ENCODE measurements around the gene SLC4A5.
"Not testable (repeated sequence)": the region's sequence is repeated elsewhere in the genome, so short reads cannot be mapped to it uniquely, and the experiment has no call there.

The SLC4A5 gene

DNA sequence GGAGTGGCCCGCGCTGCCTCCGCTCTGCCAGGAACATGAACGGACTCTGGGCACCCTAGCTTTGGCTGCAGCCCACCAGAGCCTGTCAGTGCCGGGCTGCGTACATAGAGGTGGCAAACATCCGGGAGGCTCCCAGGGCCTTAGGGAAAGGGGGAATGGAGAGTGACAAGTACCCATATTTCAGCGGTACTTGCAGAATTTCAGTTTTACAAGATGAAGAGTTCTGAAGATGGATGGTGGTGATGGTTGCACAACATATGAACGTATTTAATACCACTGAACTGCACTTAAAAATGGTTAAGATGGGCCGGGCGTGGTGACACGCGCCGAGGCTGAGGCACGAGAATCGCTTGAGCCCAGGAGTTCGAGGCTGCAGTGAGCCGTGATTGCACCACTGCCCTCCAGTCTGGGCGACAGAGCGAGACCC is 143.9 kb downstream of the SLC4A5 start:
- DNase-seq (ENCODE audit: low read depth) = no peak

DNA sequence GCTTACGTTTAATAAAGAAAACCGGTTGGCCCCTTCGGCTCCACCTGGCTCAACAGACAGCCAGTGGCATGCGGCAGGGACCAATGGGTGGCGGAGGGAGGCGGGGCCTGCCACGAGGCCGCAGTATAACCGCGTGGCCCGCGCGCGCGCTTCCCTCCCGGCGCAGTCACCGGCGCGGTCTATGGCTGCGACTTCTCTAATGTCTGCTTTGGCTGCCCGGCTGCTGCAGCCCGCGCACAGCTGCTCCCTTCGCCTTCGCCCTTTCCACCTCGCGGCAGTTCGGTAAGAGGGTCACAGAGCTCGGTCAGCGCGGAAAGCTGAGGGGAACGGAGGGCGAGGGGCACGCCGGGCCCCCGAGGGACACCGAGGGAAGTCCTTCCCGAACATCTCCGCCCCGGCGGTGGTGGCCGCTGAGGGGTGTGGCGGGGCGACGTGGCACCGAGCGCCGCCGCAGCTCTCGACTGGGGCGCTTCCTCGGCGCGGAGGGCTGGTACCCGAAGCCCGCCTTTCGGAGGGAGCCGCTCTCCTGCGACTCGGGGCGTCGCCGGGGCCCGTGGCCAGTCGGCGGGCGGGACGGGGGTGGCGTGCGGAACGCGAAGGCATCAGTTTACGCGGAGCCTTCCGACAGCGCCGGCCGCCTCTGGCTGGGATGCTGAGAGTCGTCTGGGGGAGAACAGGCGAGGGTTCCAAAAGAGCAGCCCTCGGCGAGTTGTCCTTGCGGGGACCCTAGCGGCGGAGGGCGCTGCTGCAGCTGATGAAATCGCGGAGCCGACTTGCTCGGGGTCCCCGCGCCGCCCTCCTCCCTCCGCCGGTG is 144.5 kb downstream of the SLC4A5 start, which contains the start of gene MTHFD2:
Gene MTHFD2, plus strand, starts transcription at position 155 of the 814 bp plus-strand sequence. Its CDS starts 27 bp downstream, at position 182.
- DNase-seq (ENCODE audit: low read depth) = peak; percentile 100

DNA sequence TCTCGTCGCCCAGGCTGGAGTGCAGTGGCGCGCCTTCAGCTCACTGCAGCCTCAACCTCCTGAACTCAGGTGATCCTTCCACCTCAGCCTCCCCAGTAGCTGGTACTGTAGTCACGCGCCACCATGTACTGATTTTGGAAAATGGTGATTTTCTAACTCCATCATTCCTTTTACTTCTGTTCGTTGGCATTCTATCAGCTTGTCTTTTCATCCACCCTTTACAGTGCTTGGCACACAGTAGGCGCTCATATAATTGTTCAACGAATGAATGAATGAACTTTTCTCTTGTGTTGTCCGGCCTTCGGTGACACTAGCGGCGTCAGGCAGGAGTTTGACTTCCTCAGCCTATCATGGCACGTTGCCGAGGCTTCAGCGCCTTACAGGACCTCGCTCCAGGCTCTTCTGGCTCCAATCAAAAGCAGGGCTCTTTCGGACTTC is 145.2 kb downstream of the SLC4A5 start:
- DNase-seq (ENCODE audit: low read depth) = no peak

DNA sequence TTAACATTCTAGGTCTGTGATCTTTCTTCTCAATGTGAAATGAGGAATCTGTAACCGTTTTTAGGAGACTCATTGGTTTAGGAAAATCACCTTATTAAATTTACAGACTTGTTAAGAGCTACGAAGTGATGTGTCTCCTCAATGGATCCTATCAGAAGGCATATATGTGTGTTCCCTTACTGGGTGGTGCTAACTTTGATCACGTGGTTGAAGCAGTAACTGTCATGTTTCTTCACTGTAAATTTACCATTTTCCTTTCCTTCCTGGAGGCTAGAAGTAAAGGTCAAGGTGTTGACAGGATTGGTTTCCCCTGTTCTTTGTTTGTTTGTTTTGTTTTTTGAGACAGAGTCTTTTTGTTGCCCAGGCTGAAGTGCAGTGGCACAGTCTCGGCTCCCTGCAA is 146.2 kb downstream of the SLC4A5 start:
- no peak for DNase-seq (ENCODE audit: low read depth)

DNA sequence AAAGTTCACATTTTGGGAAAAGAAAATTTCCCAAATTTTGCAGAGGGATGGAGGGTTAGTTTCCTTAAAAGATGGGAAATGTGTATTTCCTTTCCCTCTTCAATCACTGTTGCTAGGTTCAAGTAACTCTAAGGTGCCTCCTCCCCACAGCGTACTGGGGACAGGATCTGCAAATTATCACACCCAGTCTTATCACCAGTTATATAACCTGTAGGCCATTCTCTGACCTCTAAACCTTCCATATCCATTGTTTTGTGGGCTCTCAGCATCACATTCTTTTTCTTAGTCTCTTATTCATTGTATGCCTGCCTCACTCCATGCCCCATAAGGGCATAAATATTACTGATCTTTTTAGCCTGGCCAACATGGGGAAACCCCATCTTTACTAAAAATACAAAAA is 148.4 kb downstream of the SLC4A5 start:
- no peak for DNase-seq (ENCODE audit: low read depth)

DNA sequence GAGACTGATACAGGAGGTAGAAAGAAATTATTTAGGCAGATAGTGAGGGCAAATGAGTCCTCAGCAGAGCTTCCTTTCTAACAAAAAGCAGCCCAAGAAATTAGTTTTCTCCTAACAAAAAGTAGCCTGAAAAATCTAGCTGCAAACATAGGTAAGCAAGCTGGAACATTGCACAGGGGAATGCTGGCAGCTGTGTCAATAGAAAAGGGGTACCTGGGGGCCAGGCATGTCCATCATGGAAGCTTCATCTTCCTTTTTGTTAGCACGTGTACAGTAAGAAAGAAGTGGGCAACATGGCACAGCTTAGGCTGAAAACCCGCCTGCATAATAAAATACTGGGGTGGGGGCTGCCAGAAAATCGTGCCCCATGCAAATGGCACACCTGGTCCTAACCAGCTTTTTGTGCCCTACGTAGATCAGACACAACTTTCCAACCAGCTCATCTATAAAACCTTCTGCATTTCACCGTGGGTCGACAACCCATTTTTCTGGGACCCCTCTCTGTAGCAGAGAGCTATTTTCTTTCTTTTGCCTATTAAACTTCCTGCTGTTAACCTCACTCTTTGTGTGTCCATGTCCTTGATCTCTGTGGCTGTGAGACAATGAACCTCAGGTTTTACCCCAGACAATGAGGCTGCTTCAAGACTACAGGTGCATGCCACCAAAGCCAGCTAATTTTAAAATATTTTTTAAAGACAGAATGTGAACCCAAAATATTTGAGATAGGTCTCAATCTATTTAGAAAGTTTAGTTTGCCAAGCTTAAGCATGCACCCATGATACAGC is 151.4 kb downstream of the SLC4A5 start:
- no peak for DNase-seq (ENCODE audit: low read depth)

DNA sequence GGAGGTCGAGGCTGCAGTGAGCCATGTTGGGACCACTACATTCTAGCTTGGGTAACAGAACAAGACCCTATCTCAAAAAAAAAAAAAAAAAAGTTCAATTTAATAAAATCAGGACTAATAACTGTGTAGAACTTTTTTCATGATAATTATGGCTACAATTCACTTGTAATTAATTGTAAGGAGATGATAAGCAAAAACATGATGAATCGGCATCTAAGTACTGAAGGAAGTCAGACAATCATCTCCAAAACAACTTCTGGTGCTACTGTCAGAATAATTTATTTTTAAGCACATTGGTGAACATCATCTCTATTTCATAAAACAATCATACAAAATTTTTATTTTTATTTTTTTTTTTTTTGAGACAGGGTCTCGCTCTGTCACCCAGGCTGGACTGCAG is 154.5 kb downstream of the SLC4A5 start:
- DNase-seq (ENCODE audit: low read depth) = no peak

DNA sequence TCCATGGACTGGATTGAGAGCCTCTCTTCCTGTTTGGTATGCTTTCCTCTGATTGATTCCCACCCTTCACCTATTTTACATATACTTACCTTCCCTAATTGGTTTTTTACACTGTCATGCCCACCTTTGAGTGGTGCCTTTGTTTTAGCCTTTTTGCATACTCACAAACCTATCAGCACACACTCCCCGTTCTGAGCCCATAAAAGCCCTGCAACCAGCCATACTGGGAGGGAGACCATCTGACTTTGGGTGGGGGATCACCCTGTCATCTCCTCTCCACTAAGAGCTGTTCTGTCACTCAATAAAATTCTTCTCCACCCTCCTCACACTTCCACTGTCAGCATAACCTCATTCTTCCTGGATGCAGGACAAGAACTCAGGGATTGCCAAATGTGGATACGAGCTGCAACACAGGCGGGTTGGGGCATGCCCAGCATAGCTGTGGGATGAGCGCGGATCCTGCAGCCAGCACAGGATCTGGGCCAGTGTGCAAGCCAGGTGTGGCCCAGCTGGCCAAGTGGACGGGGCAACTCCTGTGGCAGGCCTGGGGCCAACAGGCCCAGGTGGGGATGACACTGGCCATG is 155.1 kb downstream of the SLC4A5 start:
- no peak for DNase-seq (ENCODE audit: low read depth)

DNA sequence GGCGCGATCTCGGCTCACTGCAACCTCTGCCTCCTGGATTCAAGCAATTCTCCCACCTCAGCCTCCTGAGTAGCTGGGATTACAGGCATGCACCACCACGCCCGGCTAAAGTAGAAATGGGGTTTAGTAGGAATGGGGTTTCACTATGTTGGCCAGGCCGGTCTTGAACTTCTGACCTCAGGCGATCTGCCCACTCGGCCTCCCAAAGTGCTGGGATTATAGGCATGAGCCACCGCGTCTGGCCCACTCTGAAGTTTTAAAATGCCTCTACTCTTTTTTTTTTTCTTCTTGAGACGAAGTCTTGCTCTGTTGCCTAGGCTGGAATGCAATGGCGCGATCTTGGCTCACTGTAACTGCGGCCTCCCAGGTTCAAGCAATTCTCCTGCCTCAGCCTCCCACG is 156.5 kb downstream of the SLC4A5 start:
- DNase-seq (ENCODE audit: low read depth) = not testable (repeated sequence)

DNA sequence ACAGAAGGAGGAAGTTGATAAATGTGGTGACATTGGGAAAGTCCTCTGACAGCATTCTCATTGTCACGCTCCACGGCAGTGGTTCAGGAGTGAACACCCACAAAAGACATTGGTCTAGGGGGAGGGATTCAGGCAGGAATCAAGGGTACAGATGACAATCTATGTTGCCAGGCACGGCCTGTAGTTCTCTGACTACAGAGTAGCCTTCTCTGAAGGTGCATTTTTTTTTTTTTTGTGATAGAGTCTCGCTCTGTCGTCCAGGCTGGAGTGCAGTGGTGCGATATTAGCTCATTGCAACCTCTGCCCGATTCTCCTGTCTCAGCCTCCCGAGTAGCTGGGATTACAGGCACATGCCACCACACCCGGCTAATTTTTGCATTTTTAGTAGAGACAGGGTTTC is 157.2 kb downstream of the SLC4A5 start:
- no peak for DNase-seq (ENCODE audit: low read depth)

DNA sequence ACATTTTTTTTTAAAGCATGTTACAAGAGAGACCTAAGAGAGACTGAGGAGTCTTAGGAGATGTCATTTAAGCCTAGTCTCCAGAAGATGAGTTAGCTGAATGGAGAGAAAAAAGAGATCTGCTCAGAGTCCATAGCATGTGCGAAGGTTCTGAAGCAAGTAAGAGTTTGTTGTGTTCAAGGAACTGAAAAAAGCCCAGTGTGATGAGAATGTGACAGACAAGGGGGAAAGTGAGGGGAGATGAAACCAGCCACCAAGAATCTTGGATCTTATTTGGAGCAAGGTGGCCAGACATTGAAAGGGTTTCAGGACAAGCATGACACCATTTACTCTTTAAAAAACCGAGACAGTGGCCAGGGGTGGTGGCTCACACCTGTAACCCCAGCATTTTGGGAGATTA is 159.3 kb downstream of the SLC4A5 start:
- no peak for DNase-seq (ENCODE audit: low read depth)

DNA sequence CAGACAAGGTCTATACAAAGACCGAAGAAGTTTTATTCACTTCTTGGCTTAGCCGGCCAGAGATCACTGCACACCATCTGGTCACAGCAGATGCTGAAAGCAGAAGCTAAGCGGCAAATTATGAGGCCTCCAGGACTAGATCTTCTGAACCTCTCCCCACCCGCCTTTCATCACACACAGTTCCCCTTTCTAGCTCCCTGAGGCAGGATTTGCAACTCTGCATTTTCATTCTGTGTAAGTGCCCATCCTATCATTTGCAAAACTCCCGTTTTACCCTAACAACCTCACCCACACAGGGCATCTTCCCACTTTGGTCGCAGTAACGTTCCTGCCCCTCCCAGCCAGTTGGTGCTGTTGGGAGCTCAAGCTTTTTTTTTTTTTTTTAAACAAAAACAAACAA is 161.5 kb downstream of the SLC4A5 start:
- DNase-seq (ENCODE audit: low read depth) = no peak

DNA sequence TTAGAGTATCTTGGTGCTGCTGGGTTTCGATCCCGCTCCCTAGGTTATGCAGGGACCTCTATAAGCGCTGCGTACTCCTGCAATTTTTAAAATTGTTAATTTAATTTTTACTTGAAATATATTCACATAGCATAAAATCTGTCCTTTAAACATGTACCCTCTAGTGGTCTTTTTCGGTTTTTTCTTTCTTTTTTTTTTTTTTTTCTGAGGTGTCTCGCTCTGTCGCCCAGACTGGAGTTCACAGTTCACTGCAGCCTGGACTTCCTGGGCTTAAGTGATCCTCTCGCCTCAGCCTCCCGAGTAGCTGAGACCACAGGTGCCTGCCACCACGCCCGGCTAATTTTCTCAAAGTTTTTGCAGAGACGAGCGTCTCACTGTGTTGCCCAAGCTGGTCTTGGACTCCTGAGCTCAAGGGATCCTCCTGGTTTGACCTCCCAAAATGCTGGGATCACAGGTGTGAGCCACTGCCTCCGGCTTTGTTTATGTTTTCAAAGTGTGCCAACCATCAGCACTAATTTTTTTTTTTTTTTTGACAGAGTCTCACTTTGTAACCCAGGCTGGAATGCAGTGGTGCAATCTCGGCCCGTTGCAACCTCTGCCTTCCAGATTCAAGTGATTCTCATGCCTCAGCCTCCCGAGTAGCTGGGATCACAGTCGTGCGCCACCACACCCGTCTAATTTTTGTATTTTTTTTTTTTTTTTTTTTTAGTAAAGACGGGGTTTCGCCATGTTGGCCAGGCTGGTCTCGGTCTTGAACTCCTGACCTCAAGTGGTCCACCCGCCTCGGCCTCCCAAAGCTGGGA is 164.0 kb downstream of the SLC4A5 start:
- DNase-seq (ENCODE audit: low read depth) = no peak

DNA sequence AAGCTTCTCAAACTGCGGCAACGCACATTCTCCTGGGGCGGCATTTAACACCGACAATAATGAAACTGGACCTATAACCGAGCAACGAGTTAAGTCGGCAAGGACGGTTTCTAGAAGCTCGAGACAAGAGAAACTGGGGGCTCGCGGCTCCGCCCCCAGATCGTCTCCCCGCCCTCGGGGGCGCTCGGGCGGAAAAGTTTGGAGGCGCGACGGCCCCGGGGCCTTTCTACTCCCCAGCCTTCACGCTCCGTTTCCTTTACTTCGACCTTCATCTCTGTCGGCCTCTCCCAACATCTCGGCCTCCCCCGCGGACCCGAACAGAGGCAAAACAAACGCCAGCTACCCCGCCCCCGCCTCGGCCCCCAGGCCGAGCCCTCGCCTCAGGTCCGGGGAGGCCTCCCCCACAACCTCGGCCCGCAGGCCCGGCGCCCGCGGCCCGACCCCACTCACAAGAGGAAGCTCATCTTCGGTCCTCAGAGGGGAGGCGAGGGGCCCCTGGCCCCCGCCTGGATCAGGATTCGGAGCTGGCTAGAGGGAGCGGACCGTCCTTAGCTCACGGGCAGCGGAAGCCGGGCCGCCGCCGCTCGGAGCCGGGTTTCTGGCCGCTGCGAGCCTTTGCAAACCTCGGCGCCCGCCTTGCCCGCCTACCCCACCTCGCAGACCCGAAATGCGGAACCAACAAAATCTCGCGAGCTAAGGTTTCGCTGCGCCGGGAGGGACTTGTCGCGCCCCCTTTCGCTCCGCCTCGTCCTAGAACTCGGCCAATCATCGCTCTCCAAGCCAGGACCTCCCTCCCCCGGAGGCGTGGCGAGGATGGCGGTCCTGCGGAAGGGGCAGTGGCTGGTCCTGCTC is 164.8 kb downstream of the SLC4A5 start, which contains the start of gene MOB1A:
Gene MOB1A, minus strand, starts transcription at position 669 of the 852 bp plus-strand sequence. Its CDS starts 205 bp downstream, at position 464.
- DNase-seq (ENCODE audit: low read depth) = peak; percentile 100

DNA sequence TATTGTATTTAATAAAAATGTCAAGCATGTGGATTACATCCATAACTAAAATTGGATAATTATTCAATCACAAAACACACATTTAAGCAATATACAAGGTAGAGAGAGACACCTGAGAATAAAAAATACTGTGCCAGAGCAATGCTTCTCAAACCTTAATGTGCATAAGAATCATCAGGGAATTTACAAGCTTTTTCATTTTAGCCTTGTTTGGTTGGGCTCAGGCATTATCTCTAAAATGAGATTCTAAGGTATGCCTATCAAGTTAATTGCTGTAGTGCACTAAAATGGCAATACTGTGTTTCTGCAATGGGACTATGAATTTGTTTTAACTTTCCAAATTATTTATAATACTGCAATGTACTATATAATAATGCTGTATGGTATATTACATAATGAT is 165.5 kb downstream of the SLC4A5 start:
- no peak for DNase-seq (ENCODE audit: low read depth)

DNA sequence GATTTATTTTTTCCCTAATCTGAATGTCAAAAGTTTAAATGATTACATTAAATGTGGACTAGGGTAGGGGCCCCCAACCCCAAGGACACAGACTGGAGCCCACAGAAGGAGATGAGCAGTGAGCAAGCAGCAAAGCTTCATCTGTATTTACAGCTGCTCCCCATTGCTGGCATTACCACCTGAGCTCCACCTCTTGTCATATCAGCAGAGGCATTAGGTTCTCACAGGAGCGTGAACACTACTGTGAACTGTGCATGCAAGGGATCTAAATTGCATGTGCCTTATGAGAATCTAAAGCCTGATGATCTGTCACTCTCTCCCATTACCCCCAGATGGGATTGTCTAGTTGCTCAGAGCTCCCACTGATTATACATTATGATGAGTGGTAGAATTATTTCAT is 168.3 kb downstream of the SLC4A5 start:
- no peak for DNase-seq (ENCODE audit: low read depth)

DNA sequence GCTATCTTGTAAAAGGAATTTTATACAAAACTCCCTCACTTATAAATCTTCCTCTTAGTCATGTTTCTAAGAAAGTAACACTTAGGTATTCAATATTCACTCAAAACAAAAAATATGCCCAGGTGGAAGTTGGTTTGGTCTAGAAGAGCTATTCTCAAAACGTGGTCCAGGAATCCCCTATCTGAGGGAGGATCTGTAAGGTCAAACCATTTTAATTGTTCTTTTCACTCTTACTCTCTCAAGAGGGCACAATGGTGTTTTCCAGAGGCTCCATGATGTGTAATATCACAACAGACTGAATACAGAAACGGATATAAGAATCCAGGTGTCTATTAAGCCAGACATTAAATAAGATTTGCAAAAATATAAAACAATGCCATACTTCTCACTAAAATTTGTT is 174.5 kb downstream of the SLC4A5 start:
- DNase-seq (ENCODE audit: low read depth) = no peak

Data from ELR (cell line).